SK-N-SH (cell line): ENCODE measurements around the gene RGMA. TPM values are rescaled to one million over a fixed set of nuclear protein-coding genes. Genes with fewer than 3 reads are reported as not detected.

Source experiments
- CTCF ChIA-PET: fragments of 300-600, 350-600 bp; formaldehyde crosslinking; extraction: SDS; loops from one replicate; lab custom pipeline; 2021; lab: Yijun Ruan, JAX
- POLR2A ChIA-PET: fragments of 350-600 bp; sonication (Branson Sonifier 250); formaldehyde crosslinking; extraction: SDS; loops from one replicate; lab custom pipeline; 2020; ENCODE audit warnings: antibody characterized with exemption, inconsistent platforms; lab: Yijun Ruan, JAX
- DNase-seq: peaks from one replicate; pipeline ENCODE4 v3.0.0; 2012
- H2AFZ ChIP-seq: fragments of 200-600 bp; sonication (generic); 2 replicates; pipeline ENCODE4 v1.8.1; 2016; ENCODE audit warnings: antibody characterized with exemption, mild to moderate bottlenecking, low read depth
- H3F3A ChIP-seq: fragments of 200-600 bp; sonication (generic); replicated peaks from 2 replicates; pipeline ENCODE3; 2016; ENCODE audit warnings: antibody characterized with exemption, mild to moderate bottlenecking; ENCODE audit not compliant: insufficient read depth
- H3K27ac ChIP-seq, 2 experiments: fragments of 200-500 bp in 1 of 2; fragments of 200-600 bp in 1 of 2; sonication (Bioruptor generic) in 1 of 2; sonication (generic), shearing (Covaris generic) in 1 of 2; 2 replicates each; pipeline versions ENCODE4 v1.5.1 to v1.6.1; 2014 to 2016; ENCODE audit warnings: low read depth in 2 of 2, inconsistent platforms in 1 of 2, low read length in 1 of 2, mild to moderate bottlenecking in 1 of 2, mixed read lengths in 1 of 2
- H3K27me3 ChIP-seq: fragments of 200-600 bp; sonication (generic), shearing (Covaris generic); 2 replicates; pipeline ENCODE4 v1.6.1; 2016; ENCODE audit warnings: mixed run types; ENCODE audit not compliant: insufficient read depth
- H3K36me3 ChIP-seq, 2 experiments: fragments of 200-500 bp in 1 of 2; fragments of 200-600 bp in 1 of 2; sonication (Bioruptor generic) in 1 of 2; sonication (generic) in 1 of 2; replicated peaks in 1 of 2; 2 replicates each; pipeline versions ENCODE3 to v1.5.1; 2014 to 2016; ENCODE audit warnings: low read length in 1 of 2, mild to moderate bottlenecking in 1 of 2; ENCODE audit not compliant: insufficient read depth in 2 of 2, control insufficient read depth in 1 of 2
- H3K4me1 ChIP-seq, 2 experiments: fragments of 200-500 bp in 1 of 2; fragments of 200-600 bp in 1 of 2; sonication (Bioruptor generic) in 1 of 2; sonication (generic), shearing (Covaris generic) in 1 of 2; 2 replicates each; pipeline versions ENCODE4 v1.5.1 to v1.6.1; 2014 to 2016; ENCODE audit warnings: low read depth in 1 of 2, low read length in 1 of 2, mixed run types in 1 of 2; ENCODE audit not compliant: insufficient read depth in 2 of 2, control insufficient read depth in 1 of 2
- H3K4me2 ChIP-seq: fragments of 200-600 bp; sonication (generic), shearing (Covaris generic); 2 replicates; pipeline ENCODE4 v1.6.1; 2017; ENCODE audit warnings: mixed run types
- H3K4me3 ChIP-seq, 2 experiments: fragments of 200-500 bp in 1 of 2; fragments of 200-600 bp in 1 of 2; sonication (Bioruptor generic) in 1 of 2; sonication (generic), shearing (Covaris generic) in 1 of 2; 2 replicates each; pipeline versions ENCODE4 v1.5.1 to v1.8.1; 2014 to 2016; ENCODE audit warnings: low read depth in 2 of 2, inconsistent platforms in 1 of 2, low read length in 1 of 2, mild to moderate bottlenecking in 1 of 2, mixed read lengths in 1 of 2, moderate library complexity in 1 of 2
- H3K79me2 ChIP-seq: fragments of 200-600 bp; sonication (generic); 2 replicates; pipeline ENCODE4 v1.8.1; 2017; ENCODE audit warnings: mild to moderate bottlenecking; ENCODE audit not compliant: insufficient read depth
- H3K9ac ChIP-seq: fragments of 200-600 bp; sonication (generic); 2 replicates; pipeline ENCODE4 v1.6.1; 2017; ENCODE audit warnings: mixed run types
- H3K9me2 ChIP-seq: fragments of 200-600 bp; sonication (generic); 2 replicates; pipeline ENCODE4 v1.6.1; 2017; ENCODE audit warnings: mixed run types
- H3K9me3 ChIP-seq: fragments of 200-600 bp; sonication (generic); 2 replicates; pipeline ENCODE4 v1.6.1; 2017; ENCODE audit warnings: mixed run types, mild to moderate bottlenecking, moderate library complexity
- H4K20me1 ChIP-seq: fragments of 200-600 bp; sonication (generic); 2 replicates; pipeline ENCODE4 v1.6.1; 2017; ENCODE audit warnings: mild to moderate bottlenecking, mixed run types; ENCODE audit not compliant: insufficient read depth
- ELF1 ChIP-seq: IDR thresholded peaks from 2 replicates; pipeline ENCODE4 v1.4.0; 2012
- EZH2phosphoT487 ChIP-seq: fragments of 200-600 bp; sonication (generic); IDR thresholded peaks from 2 replicates; pipeline ENCODE4 v1.6.1; 2017; ENCODE audit warnings: low read depth, mixed run types, mild to moderate bottlenecking, antibody characterized with exemption, moderate library complexity, borderline replicate concordance
- FOXJ3 ChIP-seq: sonication (generic); formaldehyde crosslinking; IDR thresholded peaks from 2 replicates; pipeline ENCODE4 v1.5.1; 2020; ENCODE audit warnings: mild to moderate bottlenecking, missing genetic modification reagents
- FOXM1 ChIP-seq: IDR thresholded peaks from 2 replicates; pipeline ENCODE4 v1.4.0; 2012; ENCODE audit warnings: low read depth, mild to moderate bottlenecking
- GABPA ChIP-seq: IDR thresholded peaks from 2 replicates; pipeline ENCODE4 v1.4.0; 2012; ENCODE audit warnings: low read depth, mild to moderate bottlenecking
- MXI1 ChIP-seq: IDR thresholded peaks from 2 replicates; pipeline ENCODE4 v1.6.1; 2012; ENCODE audit warnings: mild to moderate bottlenecking, low read depth, low read length, improper control_type of control experiment
- NFIC ChIP-seq: IDR thresholded peaks from 2 replicates; pipeline ENCODE4 v1.4.0; 2012; ENCODE audit warnings: borderline replicate concordance
- NRF1 ChIP-seq: IDR thresholded peaks from 2 replicates; pipeline ENCODE4 v1.6.1; 2012; ENCODE audit warnings: low read depth, mild to moderate bottlenecking, low read length
- POLR2AphosphoS5 ChIP-seq: IDR thresholded peaks from 2 replicates; pipeline ENCODE4 v1.6.1; 2012; ENCODE audit warnings: low read depth, low read length
- RAD21 ChIP-seq: IDR thresholded peaks from 2 replicates; pipeline ENCODE4 v1.6.1; 2012; ENCODE audit warnings: mild to moderate bottlenecking, low read length
- RXRA ChIP-seq: IDR thresholded peaks from 2 replicates; pipeline ENCODE4 v1.4.0; 2012; ENCODE audit warnings: low read depth, mild to moderate bottlenecking, borderline replicate concordance
- SMC3 ChIP-seq: IDR thresholded peaks from 2 replicates; pipeline ENCODE4 v1.6.1; 2012; ENCODE audit warnings: low read depth, low read length, improper control_type of control experiment
- TAF1 ChIP-seq: IDR thresholded peaks from 2 replicates; pipeline ENCODE4 v1.6.1; 2012; ENCODE audit warnings: low read depth, mild to moderate bottlenecking, low read length, moderate library complexity, borderline replicate concordance
- TCF12 ChIP-seq: IDR thresholded peaks from 2 replicates; pipeline ENCODE4 v1.4.0; 2012
- TEAD4 ChIP-seq: IDR thresholded peaks from 2 replicates; pipeline ENCODE4 v1.4.0; 2012; ENCODE audit warnings: mild to moderate bottlenecking, borderline replicate concordance; ENCODE audit not compliant: insufficient read depth
- YY1 ChIP-seq: IDR thresholded peaks from 2 replicates; pipeline ENCODE4 v1.4.0; 2012; ENCODE audit warnings: low read depth, mild to moderate bottlenecking
- WGBS: methylation state at CpG from one replicate; pipeline ENCODE4 v1.1.6; 2017; ENCODE audit warnings: low lambda C conversion rate; 5-methylcytosine and 5-hydroxymethylcytosine counted together
- polyA plus RNA-seq, 3 experiments: library from polyadenylated mRNA; depleted of rRNA; stranded (reverse); fragments of >200 nt; gene quantifications; 2 replicates each; pipeline ENCODE4 v1.2.3, GENCODE V29; 2012
- TF ChIP-seq, protein P1 (sequence below): IDR thresholded peaks from 2 replicates; pipeline ENCODE4 v1.4.0; 2012; ENCODE audit warnings: low read depth, borderline replicate concordance
- TF ChIP-seq, protein P2 (sequence below): IDR thresholded peaks from 2 replicates; pipeline ENCODE4 v1.4.0; 2012; ENCODE audit warnings: low read depth
- TF ChIP-seq, protein P3 (sequence below): fragments of 150-350 bp; IDR thresholded peaks from 2 replicates; pipeline ENCODE4 v1.6.1; 2016; ENCODE audit warnings: mild to moderate bottlenecking, low read depth, low read length
- TF ChIP-seq, protein P4 (sequence below): fragments of 150-350 bp; IDR thresholded peaks from 2 replicates; pipeline ENCODE4 v1.6.1; 2017; ENCODE audit warnings: antibody characterized with exemption, low read length, low read depth, borderline replicate concordance
- TF ChIP-seq, protein P5 (sequence below): fragments of 200-600 bp; sonication (generic); IDR thresholded peaks from 2 replicates; pipeline ENCODE4 v1.6.1; 2017; ENCODE audit warnings: antibody characterized with exemption, mild to moderate bottlenecking, moderate library complexity

Gene RGMA
- polyA plus RNA-seq, 1 of the 3 experiments (the other 2 are of a cell fraction): 1.5 TPM

DNA sequence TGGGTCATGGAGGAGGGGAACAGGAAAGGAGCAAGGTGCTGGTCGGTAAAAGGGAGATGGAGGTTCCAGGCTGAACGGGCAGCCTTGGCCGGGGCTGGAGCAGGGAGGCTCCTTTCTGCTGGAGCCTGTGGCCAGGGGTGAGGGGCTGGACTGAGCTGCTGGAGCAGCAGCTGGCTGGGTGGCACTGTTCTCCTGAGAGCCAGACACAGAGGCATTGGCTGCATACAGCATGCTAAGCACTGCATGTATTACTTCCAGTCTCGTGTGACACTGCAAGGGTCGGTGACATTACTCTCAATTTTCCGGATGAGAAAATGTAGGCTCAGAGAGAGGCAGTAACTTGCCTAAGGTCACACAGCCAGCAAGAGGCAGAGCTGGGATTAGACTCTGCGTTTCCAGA is 42.3 kb downstream of the RGMA start:
- Histone ChIP-seq H3K79me2 (no peaks in the 10 kb centered on the region), H3K4me2 (no peak overlapping the region), H3F3A (no peaks in the 10 kb centered on the region), H3K4me3 (no peak overlapping the region), H4K20me1 (no peaks in the 10 kb centered on the region), H3K9ac (no peak overlapping the region), H2AFZ (no peak overlapping the region), H3K9me3 (no peaks in the 10 kb centered on the region), H3K36me3 (no peaks in the 10 kb centered on the region), H3K9me2 (no peaks in the 10 kb centered on the region), H3K27ac (no peak overlapping the region), H3K4me1 (no peaks in the 10 kb centered on the region), H3K27me3 (no peaks in the 10 kb centered on the region)
- DNase-seq: no peak
- ChIA-PET CTCF (interaction anchor here (0.9 to 1.8 kb wide), 4 partner anchors 16 to 1074 kb away, joined by 3 to 7 read pairs (median 5); no protein-coding TSS in a partner anchor), POLR2A (no interaction called here)
- 41% methylated on average over 7 of the region's 7 CpGs for WGBS
- TF ChIP-seq RXRA (no peak), TEAD4 (no peak), NRF1 (no peak), EZH2phosphoT487 (no peak), MXI1 (no peak), SMC3 (no peak), ELF1 (no peak)
- TF ChIP-seq, protein P1, sequence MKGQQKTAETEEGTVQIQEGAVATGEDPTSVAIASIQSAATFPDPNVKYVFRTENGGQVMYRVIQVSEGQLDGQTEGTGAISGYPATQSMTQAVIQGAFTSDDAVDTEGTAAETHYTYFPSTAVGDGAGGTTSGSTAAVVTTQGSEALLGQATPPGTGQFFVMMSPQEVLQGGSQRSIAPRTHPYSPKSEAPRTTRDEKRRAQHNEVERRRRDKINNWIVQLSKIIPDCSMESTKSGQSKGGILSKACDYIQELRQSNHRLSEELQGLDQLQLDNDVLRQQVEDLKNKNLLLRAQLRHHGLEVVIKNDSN: no peak
- TF ChIP-seq, protein P2, sequence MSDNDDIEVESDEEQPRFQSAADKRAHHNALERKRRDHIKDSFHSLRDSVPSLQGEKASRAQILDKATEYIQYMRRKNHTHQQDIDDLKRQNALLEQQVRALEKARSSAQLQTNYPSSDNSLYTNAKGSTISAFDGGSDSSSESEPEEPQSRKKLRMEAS: no peak
- TF ChIP-seq, protein P3, sequence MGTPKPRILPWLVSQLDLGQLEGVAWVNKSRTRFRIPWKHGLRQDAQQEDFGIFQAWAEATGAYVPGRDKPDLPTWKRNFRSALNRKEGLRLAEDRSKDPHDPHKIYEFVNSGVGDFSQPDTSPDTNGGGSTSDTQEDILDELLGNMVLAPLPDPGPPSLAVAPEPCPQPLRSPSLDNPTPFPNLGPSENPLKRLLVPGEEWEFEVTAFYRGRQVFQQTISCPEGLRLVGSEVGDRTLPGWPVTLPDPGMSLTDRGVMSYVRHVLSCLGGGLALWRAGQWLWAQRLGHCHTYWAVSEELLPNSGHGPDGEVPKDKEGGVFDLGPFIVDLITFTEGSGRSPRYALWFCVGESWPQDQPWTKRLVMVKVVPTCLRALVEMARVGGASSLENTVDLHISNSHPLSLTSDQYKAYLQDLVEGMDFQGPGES: no peak
- TF ChIP-seq, protein P4, sequence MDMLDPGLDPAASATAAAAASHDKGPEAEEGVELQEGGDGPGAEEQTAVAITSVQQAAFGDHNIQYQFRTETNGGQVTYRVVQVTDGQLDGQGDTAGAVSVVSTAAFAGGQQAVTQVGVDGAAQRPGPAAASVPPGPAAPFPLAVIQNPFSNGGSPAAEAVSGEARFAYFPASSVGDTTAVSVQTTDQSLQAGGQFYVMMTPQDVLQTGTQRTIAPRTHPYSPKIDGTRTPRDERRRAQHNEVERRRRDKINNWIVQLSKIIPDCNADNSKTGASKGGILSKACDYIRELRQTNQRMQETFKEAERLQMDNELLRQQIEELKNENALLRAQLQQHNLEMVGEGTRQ: no peak

DNA sequence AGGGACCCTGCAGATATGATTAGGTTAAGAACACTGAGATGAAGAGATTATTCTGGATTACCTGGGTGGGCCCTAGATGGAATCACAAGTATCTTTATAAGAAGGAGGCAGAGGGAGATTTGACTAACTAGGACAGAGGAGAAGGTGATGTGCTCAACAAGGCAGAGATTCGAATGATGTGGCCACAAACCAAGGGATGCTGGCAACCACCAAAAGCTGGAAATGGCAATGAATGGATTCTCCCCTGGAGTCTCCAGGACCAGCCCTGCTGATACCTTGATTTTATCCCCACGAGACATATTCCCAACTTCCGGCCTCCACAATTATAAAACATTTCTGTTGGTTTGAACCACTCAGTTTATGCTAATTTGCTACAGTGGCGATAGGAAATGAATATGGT is 42.9 kb downstream of the RGMA start:
- H3K4me2 ChIP-seq: no peak overlapping the region
- no peaks in the 10 kb centered on the region for H3K9me3 ChIP-seq
- POLR2A ChIA-PET: no interaction called here
- H3K36me3 ChIP-seq: no peaks in the 10 kb centered on the region
- H4K20me1 ChIP-seq: no peaks in the 10 kb centered on the region
- no peaks in the 10 kb centered on the region for H3F3A ChIP-seq
- TF ChIP-seq GABPA (no peak), POLR2AphosphoS5 (no peak), TCF12 (no peak), SMC3 (no peak), RAD21 (no peak), FOXM1 (no peak), FOXJ3 (CRISPR knock-in tag) (no peak), TAF1 (no peak), ELF1 (no peak), YY1 (no peak), NFIC (no peak), NRF1 (no peak), TEAD4 (no peak)
- TF ChIP-seq, protein P5, sequence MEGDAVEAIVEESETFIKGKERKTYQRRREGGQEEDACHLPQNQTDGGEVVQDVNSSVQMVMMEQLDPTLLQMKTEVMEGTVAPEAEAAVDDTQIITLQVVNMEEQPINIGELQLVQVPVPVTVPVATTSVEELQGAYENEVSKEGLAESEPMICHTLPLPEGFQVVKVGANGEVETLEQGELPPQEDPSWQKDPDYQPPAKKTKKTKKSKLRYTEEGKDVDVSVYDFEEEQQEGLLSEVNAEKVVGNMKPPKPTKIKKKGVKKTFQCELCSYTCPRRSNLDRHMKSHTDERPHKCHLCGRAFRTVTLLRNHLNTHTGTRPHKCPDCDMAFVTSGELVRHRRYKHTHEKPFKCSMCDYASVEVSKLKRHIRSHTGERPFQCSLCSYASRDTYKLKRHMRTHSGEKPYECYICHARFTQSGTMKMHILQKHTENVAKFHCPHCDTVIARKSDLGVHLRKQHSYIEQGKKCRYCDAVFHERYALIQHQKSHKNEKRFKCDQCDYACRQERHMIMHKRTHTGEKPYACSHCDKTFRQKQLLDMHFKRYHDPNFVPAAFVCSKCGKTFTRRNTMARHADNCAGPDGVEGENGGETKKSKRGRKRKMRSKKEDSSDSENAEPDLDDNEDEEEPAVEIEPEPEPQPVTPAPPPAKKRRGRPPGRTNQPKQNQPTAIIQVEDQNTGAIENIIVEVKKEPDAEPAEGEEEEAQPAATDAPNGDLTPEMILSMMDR: no peak
- TF ChIP-seq, protein P4: no peak
- DNase-seq: no peak
- CTCF ChIA-PET: interaction anchor here (0.9 to 1.8 kb wide), 4 partner anchors 10 to 1074 kb away, joined by 4 to 7 read pairs (median 5); no protein-coding TSS in a partner anchor
- no peak overlapping the region for H2AFZ ChIP-seq
- H3K79me2 ChIP-seq: no peaks in the 10 kb centered on the region
- no peak overlapping the region for H3K9ac ChIP-seq
- no peak overlapping the region for H3K27ac ChIP-seq
- H3K4me1 ChIP-seq: no peaks in the 10 kb centered on the region
- WGBS: 62% methylated on average over 4 of the region's 4 CpGs
- H3K4me3 ChIP-seq: no peak overlapping the region
- no peaks in the 10 kb centered on the region for H3K9me2 ChIP-seq
- H3K27me3 ChIP-seq: no peaks in the 10 kb centered on the region
